ENCODE measurements around the gene CASTOR1. TPM values are rescaled to one million over a fixed set of nuclear protein-coding genes. Genes with fewer than 3 reads are reported as not detected.
A peak's percentile ranks its signal among the peaks of the same experiment; 100 is the strongest.

Gene CASTOR1
- total RNA-seq, 6 experiments from 2014 or later: 0.86 to 8.6 (median 4.0) TPM

GRCh38 chr22:30261134-30261533 is 28.2 kb downstream of the CASTOR1 start:
- Histone ChIP-seq H3K27me3 (no peaks in the 10 kb centered on the region), H3K36me3 (no peaks in the 10 kb centered on the region), H3K4me1 (no peaks in the 10 kb centered on the region), H3K27ac (no peak overlapping the region), H3K9me3 (no peaks in the 10 kb centered on the region), H3K4me3 (no peak overlapping the region)
- DNase-seq (peak in 1 of 3 donors; percentile 60), ATAC-seq (peak in 2 of 4 donors; percentile 8 to 33)
- intact Hi-C loops (cut with DNase I): loop anchor here in 1 of 2 donors (10.0 kb wide), 1 partner anchor 124 kb away; the partner anchor contains the start of gene RNF215
- TF ChIP-seq POLR2A (IDR thresholded peaks at IDR 0.05) (no peak), CTCF (IDR thresholded peaks at IDR 0.05) (no peak)
- WGBS (ENCODE audit: insufficient coverage, low coverage, low lambda C conversion rate, missing lambda C conversion rate): 17% methylated on average over 7 of the region's 8 CpGs

GRCh38 chr22:30260682-30261081 is 28.6 kb downstream of the CASTOR1 start:
- no peaks in the 10 kb centered on the region for H3K27me3 ChIP-seq
- no peak overlapping the region for H3K4me3 ChIP-seq
- TF ChIP-seq POLR2A (IDR thresholded peaks at IDR 0.05): no peak
- no peak for TF ChIP-seq CTCF (IDR thresholded peaks at IDR 0.05)
- ATAC-seq: no peak
- no peak overlapping the region for H3K27ac ChIP-seq
- no peak for DNase-seq
- H3K36me3 ChIP-seq: no peaks in the 10 kb centered on the region
- H3K9me3 ChIP-seq: no peaks in the 10 kb centered on the region
- intact Hi-C loops (cut with DNase I): loop anchor here in 1 of 2 donors (10.0 kb wide), 1 partner anchor 124 kb away; the partner anchor contains the start of gene RNF215
- WGBS (ENCODE audit: insufficient coverage, low coverage, low lambda C conversion rate, missing lambda C conversion rate): 76% methylated on average over 3 of the region's 8 CpGs
- H3K4me1 ChIP-seq: no peaks in the 10 kb centered on the region

GRCh38 chr22:30260276-30260675 is 29.0 kb downstream of the CASTOR1 start:
- DNase-seq: no peak
- WGBS (ENCODE audit: insufficient coverage, low coverage, low lambda C conversion rate, missing lambda C conversion rate): no CpG with 5 or more reads among the region's 11 CpGs
- no peaks in the 10 kb centered on the region for H3K9me3 ChIP-seq
- no peaks in the 10 kb centered on the region for H3K27me3 ChIP-seq
- TF ChIP-seq POLR2A (IDR thresholded peaks at IDR 0.05) (no peak), CTCF (IDR thresholded peaks at IDR 0.05) (no peak)
- H3K4me3 ChIP-seq: no peak overlapping the region
- no peak overlapping the region for H3K27ac ChIP-seq
- intact Hi-C loops (cut with DNase I): loop anchor here in 1 of 2 donors (10.0 kb wide), 1 partner anchor 125 kb away; the partner anchor contains the start of gene RNF215
- no peak for ATAC-seq
- no peaks in the 10 kb centered on the region for H3K36me3 ChIP-seq
- no peaks in the 10 kb centered on the region for H3K4me1 ChIP-seq

- Histone ChIP-seq H3K27me3 (no peaks in the 10 kb centered on the region), H3K9me3 (no peaks in the 10 kb centered on the region), H3K4me3 (no peak overlapping the region), H3K4me1 (no peaks in the 10 kb centered on the region), H3K27ac (no peak overlapping the region), H3K36me3 (no peaks in the 10 kb centered on the region)
- TF ChIP-seq POLR2A (IDR thresholded peaks at IDR 0.05) (no peak), CTCF (IDR thresholded peaks at IDR 0.05) (no peak)
- DNase-seq (no peak), ATAC-seq (no peak)
- 60% methylated on average over 3 of the region's 6 CpGs for WGBS (ENCODE audit: insufficient coverage, low coverage, low lambda C conversion rate, missing lambda C conversion rate)
- intact Hi-C loops (cut with DNase I): no loop called here
Observed at GRCh38 chr22:30254314-30254713, 35.0 kb downstream of the CASTOR1 start.
